Measurements from ENCODE around the gene EPC1.
A peak's percentile ranks its signal among the peaks of the same experiment; 100 is the strongest.
"Not testable (repeated sequence)": the region's sequence is repeated elsewhere in the genome, so short reads cannot be mapped to it uniquely, and the experiment has no call there.

The EPC1 gene

GRCh38 chr10:32232378-32232777 is 114.6 kb downstream of the EPC1 start:
- Histone ChIP-seq H3K27ac (no peak overlapping the region), H3K27me3 (ENCODE audit: control insufficient read depth, insufficient read depth, low read length) (no peaks in the 10 kb centered on the region), H3K79me2 (no peaks in the 10 kb centered on the region), H3K9ac (no peak overlapping the region), H3K4me1 (no peaks in the 10 kb centered on the region), H3K4me3 (ENCODE audit: low read depth, low read length) (no peak overlapping the region), H3K9me3 (ENCODE audit: control insufficient read depth, low read length) (no peaks in the 10 kb centered on the region), H3K4me2 (ENCODE audit: low read length) (no peak overlapping the region), H3K36me3 (ENCODE audit: control insufficient read depth, insufficient read depth, low read length) (no peaks in the 10 kb centered on the region), H2AFZ (no peak overlapping the region)
- TF ChIP-seq, protein P1, sequence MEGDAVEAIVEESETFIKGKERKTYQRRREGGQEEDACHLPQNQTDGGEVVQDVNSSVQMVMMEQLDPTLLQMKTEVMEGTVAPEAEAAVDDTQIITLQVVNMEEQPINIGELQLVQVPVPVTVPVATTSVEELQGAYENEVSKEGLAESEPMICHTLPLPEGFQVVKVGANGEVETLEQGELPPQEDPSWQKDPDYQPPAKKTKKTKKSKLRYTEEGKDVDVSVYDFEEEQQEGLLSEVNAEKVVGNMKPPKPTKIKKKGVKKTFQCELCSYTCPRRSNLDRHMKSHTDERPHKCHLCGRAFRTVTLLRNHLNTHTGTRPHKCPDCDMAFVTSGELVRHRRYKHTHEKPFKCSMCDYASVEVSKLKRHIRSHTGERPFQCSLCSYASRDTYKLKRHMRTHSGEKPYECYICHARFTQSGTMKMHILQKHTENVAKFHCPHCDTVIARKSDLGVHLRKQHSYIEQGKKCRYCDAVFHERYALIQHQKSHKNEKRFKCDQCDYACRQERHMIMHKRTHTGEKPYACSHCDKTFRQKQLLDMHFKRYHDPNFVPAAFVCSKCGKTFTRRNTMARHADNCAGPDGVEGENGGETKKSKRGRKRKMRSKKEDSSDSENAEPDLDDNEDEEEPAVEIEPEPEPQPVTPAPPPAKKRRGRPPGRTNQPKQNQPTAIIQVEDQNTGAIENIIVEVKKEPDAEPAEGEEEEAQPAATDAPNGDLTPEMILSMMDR (IDR thresholded peaks at IDR 0.05) = no peak

GRCh38 chr10:32229788-32230187 is 117.2 kb downstream of the EPC1 start:
- H3K4me3 ChIP-seq (ENCODE audit: low read depth, low read length); H3K79me2 ChIP-seq; H3K4me1 ChIP-seq; H3K9me3 ChIP-seq (ENCODE audit: control insufficient read depth, low read length); H3K27ac ChIP-seq; H3K9ac ChIP-seq; H3K27me3 ChIP-seq (ENCODE audit: control insufficient read depth, insufficient read depth, low read length); H3K36me3 ChIP-seq (ENCODE audit: control insufficient read depth, insufficient read depth, low read length); H3K4me2 ChIP-seq (ENCODE audit: low read length): not testable (repeated sequence)
- H2AFZ ChIP-seq = peak overlapping the region; percentile 48

DNA sequence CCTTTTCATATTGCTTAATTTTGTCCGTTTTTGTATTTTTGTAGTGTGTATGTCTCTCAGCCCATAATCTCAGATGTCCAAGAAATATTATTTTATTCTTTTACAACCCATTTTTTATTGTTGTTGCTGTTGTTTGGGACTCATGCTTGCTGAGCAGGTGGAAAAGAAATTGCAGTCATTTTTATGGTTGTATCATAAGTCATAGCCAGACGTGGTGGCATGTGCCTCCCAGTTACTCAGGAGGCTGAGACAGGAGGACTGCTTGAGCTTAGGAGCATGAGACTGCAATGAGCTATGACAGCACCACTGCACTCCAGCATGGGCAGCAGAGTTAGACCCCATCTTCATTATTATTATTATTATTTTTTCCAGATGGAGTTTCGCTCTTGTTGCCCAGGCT is 117.8 kb downstream of the EPC1 start:
- no peaks in the 10 kb centered on the region for H3K27me3 ChIP-seq (ENCODE audit: control insufficient read depth, insufficient read depth, low read length)
- no peaks in the 10 kb centered on the region for H3K4me1 ChIP-seq
- no peak overlapping the region for H3K4me2 ChIP-seq (ENCODE audit: low read length)
- H3K36me3 ChIP-seq (ENCODE audit: control insufficient read depth, insufficient read depth, low read length) = no peaks in the 10 kb centered on the region
- H3K9me3 ChIP-seq (ENCODE audit: control insufficient read depth, low read length) = no peaks in the 10 kb centered on the region
- H2AFZ ChIP-seq = no peak overlapping the region
- TF ChIP-seq, protein P1 (IDR thresholded peaks at IDR 0.05) = no peak
- no peaks in the 10 kb centered on the region for H3K79me2 ChIP-seq
- H3K9ac ChIP-seq = no peak overlapping the region
- H3K27ac ChIP-seq = no peak overlapping the region
- no peak overlapping the region for H3K4me3 ChIP-seq (ENCODE audit: low read depth, low read length)

GRCh38 chr10:32227802-32228201 is 119.2 kb downstream of the EPC1 start:
- Histone ChIP-seq H3K27ac (no peak overlapping the region), H2AFZ (no peak overlapping the region), H3K79me2 (no peaks in the 10 kb centered on the region), H3K4me1 (no peaks in the 10 kb centered on the region), H3K9ac (no peak overlapping the region), H3K9me3 (ENCODE audit: control insufficient read depth, low read length) (no peaks in the 10 kb centered on the region), H3K4me2 (ENCODE audit: low read length) (no peak overlapping the region), H3K36me3 (ENCODE audit: control insufficient read depth, insufficient read depth, low read length) (no peaks in the 10 kb centered on the region), H3K27me3 (ENCODE audit: control insufficient read depth, insufficient read depth, low read length) (no peaks in the 10 kb centered on the region), H3K4me3 (ENCODE audit: low read depth, low read length) (no peak overlapping the region)
- TF ChIP-seq, protein P1 (IDR thresholded peaks at IDR 0.05) = no peak

- TF ChIP-seq, protein P1 (IDR thresholded peaks at IDR 0.05) = no peak
Measured at GRCh38 chr10:32226624-32227023, 120.3 kb downstream of the EPC1 start.

More at GRCh38 chr10:32226624-32227023, 120.3 kb downstream of the EPC1 start:
- H3K9ac ChIP-seq = no peak overlapping the region
- no peak overlapping the region for H3K4me2 ChIP-seq (ENCODE audit: low read length)
- no peak overlapping the region for H3K27ac ChIP-seq
- no peaks in the 10 kb centered on the region for H3K4me1 ChIP-seq
- no peak overlapping the region for H2AFZ ChIP-seq
- H3K4me3 ChIP-seq (ENCODE audit: low read depth, low read length) = no peak overlapping the region
- H3K36me3 ChIP-seq (ENCODE audit: control insufficient read depth, insufficient read depth, low read length) = no peaks in the 10 kb centered on the region
- H3K79me2 ChIP-seq = no peaks in the 10 kb centered on the region
- no peaks in the 10 kb centered on the region for H3K9me3 ChIP-seq (ENCODE audit: control insufficient read depth, low read length)
- H3K27me3 ChIP-seq (ENCODE audit: control insufficient read depth, insufficient read depth, low read length) = no peaks in the 10 kb centered on the region

All from parathyroid adenoma (tissue), 2 donors.